ENCODE results near the gene BMP7. TPM values are rescaled to one million over a fixed set of nuclear protein-coding genes. Genes with fewer than 3 reads are reported as not detected.

Gene BMP7
- total and polyA plus RNA-seq, 2 of the 8 experiments (the other 6 are each of a cell fraction or from before 2014, with no cell fraction given), result 9.2 to 14.7 TPM

GRCh38 chr20:57294550-57294949 is 28.1 kb upstream of the BMP7 start:
- Histone ChIP-seq H3K36me3 (ENCODE audit: control insufficient read depth in 2 of 4, insufficient read depth in 4 of 4, low read length in 3 of 4) (no peaks in the 10 kb centered on the region), H3K79me1 (ENCODE audit: low read depth, low read length) (no peaks in the 10 kb centered on the region), H4K20me1 (replicated peaks in 1 of 2; ENCODE audit: control insufficient read depth in 1 of 2, insufficient read depth in 2 of 2, low read length in 2 of 2) (no peaks in the 10 kb centered on the region), H3K23ac (ENCODE audit: insufficient read length) (no peak overlapping the region), H3K18ac (ENCODE audit: extremely low read depth, low read length) (no peak overlapping the region), H4K8ac (ENCODE audit: extremely low read depth, insufficient read depth, low read length) (no peak overlapping the region), H3K79me2 (ENCODE audit: control insufficient read depth in 1 of 2, insufficient read depth in 2 of 2, low read length in 2 of 2) (no peaks in the 10 kb centered on the region), H4K5ac (ENCODE audit: insufficient read length, low read depth, low read length) (no peak overlapping the region), H2BK12ac (ENCODE audit: low read depth, low read length) (peak overlapping the region; percentile 50; the same call in 1 of the 2 replicates), H2BK120ac (replicated peaks; ENCODE audit: low read depth, low read length) (no peak overlapping the region), H3K27me3 (replicated peaks in 1 of 4; ENCODE audit: control insufficient read depth in 3 of 4, extremely low read depth in 1 of 4, insufficient read depth in 3 of 4, low read length in 3 of 4) (no peaks in the 10 kb centered on the region), H3K9me3 (ENCODE audit: insufficient read depth in 2 of 2, low read depth in 1 of 2, low read length in 1 of 2) (no peaks in the 10 kb centered on the region), H3K27ac (ENCODE audit: low read depth, low read length) (no peak overlapping the region), H3K14ac (ENCODE audit: insufficient read length) (no peak overlapping the region), H3K9ac (replicated peaks in 1 of 4; ENCODE audit: extremely low read depth in 1 of 4, low read depth in 3 of 4, low read length in 3 of 4) (no peak overlapping the region), H2BK5ac (ENCODE audit: low read depth, low read length) (no peak overlapping the region), H4K91ac (replicated peaks; ENCODE audit: insufficient read length, low read length) (no peak overlapping the region), H3K4me2 (ENCODE audit: insufficient read depth in 1 of 2, low read depth in 2 of 2, low read length in 2 of 2) (no peak overlapping the region), H2AK5ac (ENCODE audit: low read depth, low read length) (no peak overlapping the region), H3K56ac (replicated peaks; ENCODE audit: insufficient read length, low read depth, low read length) (no peak overlapping the region), H3K4ac (replicated peaks; ENCODE audit: insufficient read length, low read depth, low read length) (no peak overlapping the region), H3K4me3 (ENCODE audit: extremely low read depth in 1 of 4, insufficient read depth in 2 of 4, low read depth in 3 of 4, low read length in 4 of 4) (no peak overlapping the region), H2BK15ac (ENCODE audit: low read length) (no peak overlapping the region), H3K4me1 (replicated peaks in 1 of 4; ENCODE audit: control insufficient read depth in 3 of 4, insufficient read depth in 4 of 4, low read length in 3 of 4) (peaks cover 0 to 11% (median 0%) of the 10 kb centered on the region in 4 experiments; a peak in 2 of 7 replicates), H2AFZ (ENCODE audit: low read length) (no peak overlapping the region), H2BK20ac (ENCODE audit: low read length) (no peak overlapping the region), H3K23me2 (ENCODE audit: low read depth, low read length) (no peaks in the 10 kb centered on the region)
- TF ChIP-seq BRCA1 (IDR thresholded peaks at IDR 0.05; ENCODE audit: low read depth, low read length), result no peak
- TF ChIP-seq BACH1 (IDR thresholded peaks at IDR 0.05; ENCODE audit: low read length), result no peak
- TF ChIP-seq EP300 (IDR thresholded peaks at IDR 0.05; ENCODE audit: borderline replicate concordance in 1 of 2, low read depth in 2 of 2, low read length in 2 of 2), result no peak
- no peak for TF ChIP-seq CBX8 (IDR thresholded peaks at IDR 0.05; ENCODE audit: borderline replicate concordance, low read depth, low read length)
- no peak for TF ChIP-seq ASH2L (IDR thresholded peaks at IDR 0.05; ENCODE audit: low read length)
- TF ChIP-seq EGR1 (IDR thresholded peaks at IDR 0.05; ENCODE audit: borderline replicate concordance, low read depth, low read length), result no peak
- no peak for TF ChIP-seq PHF8 (conservative IDR thresholded peaks at IDR 0.05; ENCODE audit: low read depth, low read length)
- TF ChIP-seq SP4 (IDR thresholded peaks at IDR 0.05; ENCODE audit: low read length), result no peak
- no peak for TF ChIP-seq POLR2A (IDR thresholded peaks at IDR 0.05; ENCODE audit: control extremely low read depth in 1 of 2, low read depth in 2 of 2, low read length in 2 of 2)
- 89% methylated on average over 3 of the region's 3 CpGs; no CpG with 5 or more reads in 1 of the 2 experiments for WGBS, 2 experiments (ENCODE audit: extremely low coverage in 1 of 2, insufficient coverage in 1 of 2, insufficient read length in 1 of 2, insufficient replicate concordance in 2 of 2, low coverage in 1 of 2, low lambda C conversion rate in 2 of 2, missing lambda C conversion rate in 1 of 2)
- no peak for FAIRE-seq
- DNase-seq (ENCODE audit: low read depth in 1 of 2, low spot score in 2 of 2), result no peak
- CTCF ChIA-PET (ENCODE audit: partially characterized antibody), result interaction anchor here (0.5 to 2.0 kb wide), 5 partner anchors 14 to 603 kb away, joined by 3 to 9 read pairs (median 3); partner anchors contain the start of gene SPO11
- POLR2A ChIA-PET (ENCODE audit: partially characterized antibody), result interaction anchor here (1.0 kb wide), 1 partner anchor 35 kb away, joined by 3 read pairs; no protein-coding TSS in a partner anchor

Data from H1 (cell line).